CD4-positive, alpha-beta T cell (primary cell): Measurements from ENCODE around the gene EMC6. TPM values are rescaled to one million over a fixed set of nuclear protein-coding genes. Genes with fewer than 3 reads are reported as not detected.

Source experiments
- ATAC-seq: fragments of 200-7000 bp; cut with Tn5 transposase; one replicate; pipeline ENCODE4 v1.10.0; 2022; ENCODE audit warnings: mild to moderate bottlenecking; ENCODE audit not compliant: poor library complexity
- CTCF ChIA-PET: fragments of 350-600 bp; sonication (Branson Sonifier 250); formaldehyde crosslinking; loops from one replicate; lab custom pipeline; 2021; ENCODE audit warnings: antibody characterized with exemption, inconsistent platforms; lab: Charles Lee
- POLR2A ChIA-PET: fragments of 350-600 bp; sonication (Branson Sonifier 250); formaldehyde crosslinking; loops from one replicate; lab custom pipeline; 2021; ENCODE audit warnings: antibody characterized with exemption, inconsistent platforms; lab: Charles Lee
- DNase-seq, 14 experiments: peaks; one replicate each; pipeline ENCODE4 v3.0.0-alpha.2; 2013 to 2020; ENCODE audit warnings: mixed read lengths in 2 of 14
- H3K27ac ChIP-seq, 2 donors: one replicate each; pipeline versions ENCODE4 v1.5.1 to v1.7.0; 2013; ENCODE audit warnings: low read length in 2 of 2, low read depth in 1 of 2, mild to moderate bottlenecking in 1 of 2
- H3K27me3 ChIP-seq, 2 experiments: 1 replicate in 1 of 2; 2 replicates in 1 of 2; pipeline versions ENCODE4 v1.6.1 to v1.7.0; 2013; ENCODE audit warnings: low read length in 2 of 2, control low read depth in 1 of 2, mild to moderate bottlenecking in 1 of 2, moderate library complexity in 1 of 2; ENCODE audit not compliant: insufficient read depth in 2 of 2, control insufficient read depth in 1 of 2
- H3K36me3 ChIP-seq: one replicate; pipeline ENCODE4 v1.6.1; 2013; ENCODE audit warnings: low read length, control low read depth; ENCODE audit not compliant: insufficient read depth
- H3K4me1 ChIP-seq: one replicate; pipeline ENCODE4 v1.6.1; 2013; ENCODE audit warnings: low read length, control low read depth; ENCODE audit not compliant: insufficient read depth
- H3K4me3 ChIP-seq: one replicate; pipeline ENCODE4 v1.5.1; 2013; ENCODE audit warnings: mild to moderate bottlenecking, low read length, moderate library complexity
- H3K9me3 ChIP-seq, 2 experiments: 1 replicate in 1 of 2; 2 replicates in 1 of 2; pipeline versions ENCODE4 v1.6.1 to v1.7.0; 2013; ENCODE audit warnings: low read length in 2 of 2, mild to moderate bottlenecking in 2 of 2, control low read depth in 1 of 2, moderate library complexity in 1 of 2; ENCODE audit not compliant: control insufficient read depth in 1 of 2, insufficient read depth in 1 of 2
- H3K27ac Mint-ChIP-seq: one replicate; pipeline ENCODE4 v1.8.0; 2020; ENCODE audit warnings: mixed read lengths
- H3K27me3 Mint-ChIP-seq: one replicate; pipeline ENCODE4 v1.8.0; 2021; ENCODE audit warnings: mixed read lengths
- H3K36me3 Mint-ChIP-seq: one replicate; pipeline ENCODE4 v1.8.0; 2021; ENCODE audit warnings: low read depth, mixed read lengths
- H3K4me1 Mint-ChIP-seq: one replicate; pipeline ENCODE4 v1.8.0; 2021; ENCODE audit warnings: low read depth, mixed read lengths
- H3K4me3 Mint-ChIP-seq: one replicate; pipeline ENCODE4 v1.8.0; 2020; ENCODE audit warnings: mild to moderate bottlenecking, mixed read lengths
- H3K9me3 Mint-ChIP-seq: one replicate; pipeline ENCODE4 v1.8.0; 2020; ENCODE audit warnings: mixed read lengths
- intact Hi-C, 2 experiments: fragments of 100-400 bp; cut with DNase I in 1 of 2; cut with micrococcal nuclease in 1 of 2; formaldehyde crosslinking; loops; one replicate each; pipeline versions ENCODE4 v1.15.1 to v1.9.0; 2023 to 2025; cut with DNase I, micrococcal nuclease
- total RNA-seq, 174 experiments: library from RNA in 2 of 174; stranded (reverse) in 2 of 174; gene quantifications; one replicate each; pipeline ENCODE4 v1.2.3 and lab custom pipeline; 2021 to 2026
- TF ChIP-seq, protein P1 (sequence below): fragments of 200-600 bp; IDR thresholded peaks from one replicate; pipeline ENCODE4 v1.8.0; 2022; ENCODE audit warnings: antibody characterized with exemption, mild to moderate bottlenecking

The EMC6 gene
- total RNA-seq, 2 experiments from 2014 or later: 28.8 to 29.6 TPM

GRCh38 chr17:3622977-3623594 lies 45.5 kb upstream of the EMC6 start:
- peaks cover 70% of the 10 kb centered on the region for H3K36me3 Mint-ChIP-seq
- H3K4me3 Mint-ChIP-seq: no peak overlapping the region
- DNase-seq (no peak), ATAC-seq (no peak)
- no peaks in the 10 kb centered on the region for H3K9me3 Mint-ChIP-seq
- no peaks in the 10 kb centered on the region for H3K27me3 Mint-ChIP-seq
- Histone ChIP-seq H3K36me3 (peaks cover 51% of the 10 kb centered on the region), H3K9me3 (peaks cover 0 to under 1% of the 10 kb centered on the region in 2 experiments), H3K27me3 (no peaks in the 10 kb centered on the region), H3K4me3 (no peak overlapping the region), H3K27ac (no peak overlapping the region), H3K4me1 (no peaks in the 10 kb centered on the region)
- no peaks in the 10 kb centered on the region for H3K4me1 Mint-ChIP-seq
- no peak overlapping the region for H3K27ac Mint-ChIP-seq
- TF ChIP-seq, protein P1, sequence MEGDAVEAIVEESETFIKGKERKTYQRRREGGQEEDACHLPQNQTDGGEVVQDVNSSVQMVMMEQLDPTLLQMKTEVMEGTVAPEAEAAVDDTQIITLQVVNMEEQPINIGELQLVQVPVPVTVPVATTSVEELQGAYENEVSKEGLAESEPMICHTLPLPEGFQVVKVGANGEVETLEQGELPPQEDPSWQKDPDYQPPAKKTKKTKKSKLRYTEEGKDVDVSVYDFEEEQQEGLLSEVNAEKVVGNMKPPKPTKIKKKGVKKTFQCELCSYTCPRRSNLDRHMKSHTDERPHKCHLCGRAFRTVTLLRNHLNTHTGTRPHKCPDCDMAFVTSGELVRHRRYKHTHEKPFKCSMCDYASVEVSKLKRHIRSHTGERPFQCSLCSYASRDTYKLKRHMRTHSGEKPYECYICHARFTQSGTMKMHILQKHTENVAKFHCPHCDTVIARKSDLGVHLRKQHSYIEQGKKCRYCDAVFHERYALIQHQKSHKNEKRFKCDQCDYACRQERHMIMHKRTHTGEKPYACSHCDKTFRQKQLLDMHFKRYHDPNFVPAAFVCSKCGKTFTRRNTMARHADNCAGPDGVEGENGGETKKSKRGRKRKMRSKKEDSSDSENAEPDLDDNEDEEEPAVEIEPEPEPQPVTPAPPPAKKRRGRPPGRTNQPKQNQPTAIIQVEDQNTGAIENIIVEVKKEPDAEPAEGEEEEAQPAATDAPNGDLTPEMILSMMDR: no peak
- ChIA-PET CTCF (no interaction called here), POLR2A (no interaction called here)
- intact Hi-C loops: no loop called here

DNA sequence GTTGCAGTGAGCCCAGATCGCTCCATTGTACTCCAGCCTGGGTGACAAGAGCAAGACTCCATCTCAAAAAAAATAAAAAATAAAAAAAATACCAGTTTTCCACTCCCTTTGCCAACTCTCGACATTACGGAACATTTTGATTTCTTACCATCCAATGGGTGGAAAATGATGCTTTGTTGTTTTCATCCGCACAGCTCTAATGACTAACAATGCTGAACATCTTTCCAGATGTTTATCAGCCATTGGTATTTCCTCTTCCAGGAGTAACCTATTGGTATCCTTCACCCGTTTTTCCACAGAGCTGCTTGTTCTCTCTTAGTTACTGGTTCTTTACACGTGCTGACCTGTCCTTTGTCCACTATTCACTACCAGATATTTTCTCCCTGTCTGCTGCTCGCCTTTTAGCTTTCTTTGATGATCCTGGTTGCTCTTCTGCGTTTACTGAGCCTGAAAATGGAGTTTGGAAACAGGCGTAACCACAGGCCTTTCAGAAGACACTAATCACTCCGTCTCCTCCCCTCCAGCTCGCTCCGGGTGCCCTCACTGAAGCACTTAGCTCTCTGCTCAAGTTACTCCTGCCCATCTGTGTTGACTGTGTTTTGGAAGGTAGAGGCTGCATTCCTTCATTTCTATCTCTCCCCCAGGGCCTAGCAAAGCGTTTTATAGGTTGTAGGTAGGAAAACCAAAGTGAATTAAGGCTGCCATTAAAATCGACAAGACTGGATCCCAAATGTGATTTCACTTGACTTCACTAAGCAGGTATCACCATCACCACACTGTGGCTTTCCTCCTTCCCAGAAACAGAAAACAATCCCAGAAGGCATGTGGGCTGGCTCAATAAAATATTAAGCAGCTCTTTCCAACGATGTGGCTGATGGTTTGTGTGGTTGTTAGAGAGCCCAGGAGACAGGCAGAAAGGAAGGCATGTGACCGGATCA lies 41.5 kb upstream of the EMC6 start:
- Histone ChIP-seq H3K27ac (no peak overlapping the region), H3K27me3 (no peaks in the 10 kb centered on the region), H3K4me3 (no peak overlapping the region), H3K4me1 (no peaks in the 10 kb centered on the region), H3K36me3 (peaks cover 51% of the 10 kb centered on the region), H3K9me3 (no peaks in the 10 kb centered on the region)
- TF ChIP-seq, protein P1: no peak
- intact Hi-C loops: no loop called here
- ATAC-seq (no peak), DNase-seq (no peak)
- no peaks in the 10 kb centered on the region for H3K9me3 Mint-ChIP-seq
- CTCF ChIA-PET: no interaction called here
- peaks cover 65% of the 10 kb centered on the region for H3K36me3 Mint-ChIP-seq
- H3K4me1 Mint-ChIP-seq: no peaks in the 10 kb centered on the region
- no peak overlapping the region for H3K27ac Mint-ChIP-seq
- H3K4me3 Mint-ChIP-seq: no peak overlapping the region
- no peaks in the 10 kb centered on the region for H3K27me3 Mint-ChIP-seq
- POLR2A ChIA-PET: interaction anchor here (2.1 kb wide), 1 partner anchor 9 kb away, joined by 6 read pairs; the partner anchor contains the start of genes CTNS and SHPK

- H3K27ac Mint-ChIP-seq: no peak overlapping the region
- ATAC-seq (no peak), DNase-seq (no peak)
- Histone ChIP-seq H3K4me3 (no peak overlapping the region), H3K27me3 (no peaks in the 10 kb centered on the region), H3K9me3 (no peaks in the 10 kb centered on the region), H3K36me3 (peaks cover 47% of the 10 kb centered on the region), H3K27ac (no peak overlapping the region), H3K4me1 (no peaks in the 10 kb centered on the region)
- H3K4me1 Mint-ChIP-seq: no peaks in the 10 kb centered on the region
- ChIA-PET POLR2A (interaction anchor here (2.1 kb wide), 1 partner anchor 9 kb away, joined by 6 read pairs; the partner anchor contains the start of genes CTNS and SHPK), CTCF (no interaction called here)
- H3K4me3 Mint-ChIP-seq: no peak overlapping the region
- TF ChIP-seq, protein P1: no peak
- H3K36me3 Mint-ChIP-seq: peaks cover 63% of the 10 kb centered on the region
- no peaks in the 10 kb centered on the region for H3K27me3 Mint-ChIP-seq
- intact Hi-C loops: no loop called here
- H3K9me3 Mint-ChIP-seq: no peaks in the 10 kb centered on the region
These were observed 40.8 kb upstream of the EMC6 start for GRCh38 chr17:3627769-3628167.
